LNCAP (cell line): ENCODE measurements around the gene TMEM38B.

Experiments used
- CTCF ChIP-seq: fragments of 450-650 bp; IDR thresholded peaks from 2 replicates; pipeline ENCODE4 v1.5.1; 2017; ENCODE audit warnings: mild to moderate bottlenecking

The TMEM38B gene

GRCh38 chr9:105661011-105661410, 33.3 kb upstream of the TMEM38B start:
- no peak for TF ChIP-seq CTCF

GRCh38 chr9:105662184-105663104, 31.9 kb upstream of the TMEM38B start, which contains the start of gene TAL2:
TAL2 (plus strand) TSS chr9:105662457; CDS start chr9:105662497, 40 bp downstream.
- no peak for TF ChIP-seq CTCF

- no peak for TF ChIP-seq CTCF
Observed at GRCh38 chr9:105663914-105664313, 30.4 kb upstream of the TMEM38B start.

GRCh38 chr9:105667867-105668266, 26.5 kb upstream of the TMEM38B start:
- TF ChIP-seq CTCF: no peak

GRCh38 chr9:105670315-105670714, 24.0 kb upstream of the TMEM38B start:
- TF ChIP-seq CTCF: no peak

- no peak for TF ChIP-seq CTCF
Observed at GRCh38 chr9:105670775-105671174, 23.6 kb upstream of the TMEM38B start.

- no peak for TF ChIP-seq CTCF
Observed at GRCh38 chr9:105672711-105673234, 21.6 kb upstream of the TMEM38B start.
